Lung (tissue), 12 donors: ENCODE data around the gene MFF. TPM values are rescaled to one million over a fixed set of nuclear protein-coding genes. Genes with fewer than 3 reads are reported as not detected.

ENCODE experiments used
- ATAC-seq: fragments of 200-7000 bp; cut with Tn5 transposase; one replicate; pipeline ENCODE4 v1.9.1; 2020; ENCODE audit warnings: moderate number of reproducible peaks; ENCODE audit not compliant: insufficient read depth, low FRiP score
- DNase-seq, 3 donors: peaks; one replicate each; pipeline ENCODE4 v3.0.0-alpha.2; 2013 to 2017
- H3K27ac ChIP-seq, 2 donors: one replicate each; pipeline ENCODE4 v1.5.1; 2013; ENCODE audit warnings: mild to moderate bottlenecking in 2 of 2, moderate library complexity in 2 of 2, control low read depth in 1 of 2, inconsistent platforms in 1 of 2, low read depth in 1 of 2, low read length in 1 of 2
- H3K27me3 ChIP-seq, 3 donors: one replicate each; pipeline ENCODE4 v1.5.1; 2013; ENCODE audit warnings: low read length in 2 of 3; ENCODE audit not compliant: control insufficient read depth in 3 of 3, insufficient read depth in 3 of 3
- H3K36me3 ChIP-seq, 4 donors: one replicate each; pipeline ENCODE4 v1.5.1; 2013; ENCODE audit warnings: low read length in 4 of 4, mild to moderate bottlenecking in 1 of 4, moderate library complexity in 1 of 4; ENCODE audit not compliant: control insufficient read depth in 4 of 4, insufficient read depth in 4 of 4
- H3K4me1 ChIP-seq, 5 donors: one replicate each; pipeline ENCODE4 v1.5.1; 2013; ENCODE audit warnings: low read length in 5 of 5, mild to moderate bottlenecking in 2 of 5, moderate library complexity in 1 of 5; ENCODE audit not compliant: control insufficient read depth in 5 of 5, insufficient read depth in 5 of 5
- H3K4me3 ChIP-seq: one replicate; pipeline ENCODE4 v1.5.1; 2013; ENCODE audit warnings: mild to moderate bottlenecking, control low read depth, moderate library complexity
- H3K9ac ChIP-seq, 2 donors: one replicate each; pipeline ENCODE4 v1.5.1; 2013; ENCODE audit warnings: low read length in 2 of 2, control low read depth in 1 of 2; ENCODE audit not compliant: insufficient read depth in 1 of 2
- H3K9me3 ChIP-seq, 4 donors: one replicate each; pipeline ENCODE4 v1.5.1; 2013; ENCODE audit warnings: low read length in 3 of 4, mild to moderate bottlenecking in 1 of 4, moderate library complexity in 1 of 4; ENCODE audit not compliant: control insufficient read depth in 4 of 4, insufficient read depth in 3 of 4
- WGBS, 2 donors: extraction: QIAGEN DNeasy Blood & Tissue Kit; methylation state at CpG; one replicate each; pipeline ENCODE4 v1.1.7; 2013; 5-methylcytosine and 5-hydroxymethylcytosine counted together
- polyA plus RNA-seq, 2 donors: library from polyadenylated mRNA; stranded (reverse); fragments of 200-250 nt; gene quantifications; one replicate each; pipeline ENCODE4 v1.2.1, GENCODE V29; 2013
- total RNA-seq, 2 donors: library from RNA; depleted of rRNA in 1 of 2; stranded (reverse); fragments of >200 nt in 1 of 2; gene quantifications; one replicate each; pipeline ENCODE4 v1.2.1, GENCODE V29; 2014 to 2021
- TF ChIP-seq, protein P1 (sequence below): IDR thresholded peaks from 2 replicates; pipeline ENCODE4 v1.5.1; 2012; ENCODE audit warnings: mild to moderate bottlenecking; ENCODE audit errors: control extremely low read depth, extremely low read depth
- donor health status: control.
- donor health status: control.
- donor health status: Bipolar disorder and iron deficiency.
- donor health status: healthy.
- donor health status: DM: yes; HTN: yes; CAD: no.

MFF gene
- total and polyA plus RNA-seq, 4 donors, result 47.0 to 90.6 (median 67.6) TPM

DNA sequence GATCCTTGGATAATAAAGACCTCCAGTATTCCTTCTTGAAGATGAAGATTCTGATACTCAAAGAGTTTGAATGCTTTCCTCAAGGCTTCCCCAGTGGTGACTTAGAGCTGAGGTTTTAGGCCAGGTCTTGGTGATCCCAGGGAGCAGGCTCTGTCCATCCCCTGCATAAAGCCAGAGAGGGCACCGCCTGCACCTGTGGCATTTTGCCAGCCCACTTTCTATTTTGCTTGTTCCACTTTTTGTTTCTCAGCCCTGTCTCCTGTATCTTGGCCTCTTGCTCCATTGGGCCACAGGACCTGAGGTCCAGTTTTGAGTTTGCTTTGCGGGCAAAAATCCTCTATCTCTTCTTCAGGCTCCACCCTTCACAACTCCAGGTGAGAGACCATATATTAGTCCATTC is 69.3 kb downstream of the MFF start:
- Histone ChIP-seq H3K9me3 (no peaks in the 10 kb centered on the region), H3K9ac (no peak overlapping the region), H3K27me3 (no peaks in the 10 kb centered on the region), H3K4me3 (no peak overlapping the region), H3K36me3 (no peaks in the 10 kb centered on the region), H3K27ac (no peak overlapping the region), H3K4me1 (no peaks in the 10 kb centered on the region)
- ATAC-seq, result no peak
- DNase-seq, result no peak
- 48 to 84% methylated on average over 2 of the region's 2 CpGs for WGBS, 2 donors
- TF ChIP-seq, protein P1, sequence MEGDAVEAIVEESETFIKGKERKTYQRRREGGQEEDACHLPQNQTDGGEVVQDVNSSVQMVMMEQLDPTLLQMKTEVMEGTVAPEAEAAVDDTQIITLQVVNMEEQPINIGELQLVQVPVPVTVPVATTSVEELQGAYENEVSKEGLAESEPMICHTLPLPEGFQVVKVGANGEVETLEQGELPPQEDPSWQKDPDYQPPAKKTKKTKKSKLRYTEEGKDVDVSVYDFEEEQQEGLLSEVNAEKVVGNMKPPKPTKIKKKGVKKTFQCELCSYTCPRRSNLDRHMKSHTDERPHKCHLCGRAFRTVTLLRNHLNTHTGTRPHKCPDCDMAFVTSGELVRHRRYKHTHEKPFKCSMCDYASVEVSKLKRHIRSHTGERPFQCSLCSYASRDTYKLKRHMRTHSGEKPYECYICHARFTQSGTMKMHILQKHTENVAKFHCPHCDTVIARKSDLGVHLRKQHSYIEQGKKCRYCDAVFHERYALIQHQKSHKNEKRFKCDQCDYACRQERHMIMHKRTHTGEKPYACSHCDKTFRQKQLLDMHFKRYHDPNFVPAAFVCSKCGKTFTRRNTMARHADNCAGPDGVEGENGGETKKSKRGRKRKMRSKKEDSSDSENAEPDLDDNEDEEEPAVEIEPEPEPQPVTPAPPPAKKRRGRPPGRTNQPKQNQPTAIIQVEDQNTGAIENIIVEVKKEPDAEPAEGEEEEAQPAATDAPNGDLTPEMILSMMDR, result no peak

DNA sequence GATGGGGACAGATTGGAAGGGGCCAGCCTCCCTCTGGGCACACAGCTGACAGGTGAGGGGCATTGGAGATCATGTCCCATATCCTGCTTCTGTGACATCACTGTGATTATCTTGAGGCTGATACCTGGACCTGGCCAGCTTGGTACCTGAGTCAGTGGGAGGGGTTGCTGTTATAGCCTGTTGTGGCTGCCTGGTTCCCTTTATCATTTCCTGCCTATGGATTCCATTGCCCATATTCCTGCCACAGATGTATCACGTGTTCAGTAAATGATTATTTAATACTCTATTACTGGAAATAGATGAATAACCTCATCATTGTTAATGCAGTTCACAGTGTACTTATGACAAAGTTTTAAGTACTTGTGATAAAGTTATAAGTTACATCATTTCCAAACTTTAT is 70.5 kb downstream of the MFF start:
- no peaks in the 10 kb centered on the region for H3K36me3 ChIP-seq
- 28 to 49% methylated on average over 1 of the region's 1 CpG for WGBS, 2 donors
- no peak overlapping the region for H3K27ac ChIP-seq
- no peak for ATAC-seq
- TF ChIP-seq, protein P1, result no peak
- no peaks in the 10 kb centered on the region for H3K9me3 ChIP-seq
- no peak overlapping the region for H3K4me3 ChIP-seq
- H3K27me3 ChIP-seq, result no peaks in the 10 kb centered on the region
- H3K4me1 ChIP-seq, result no peaks in the 10 kb centered on the region
- H3K9ac ChIP-seq, result no peak overlapping the region
- no peak for DNase-seq

DNA sequence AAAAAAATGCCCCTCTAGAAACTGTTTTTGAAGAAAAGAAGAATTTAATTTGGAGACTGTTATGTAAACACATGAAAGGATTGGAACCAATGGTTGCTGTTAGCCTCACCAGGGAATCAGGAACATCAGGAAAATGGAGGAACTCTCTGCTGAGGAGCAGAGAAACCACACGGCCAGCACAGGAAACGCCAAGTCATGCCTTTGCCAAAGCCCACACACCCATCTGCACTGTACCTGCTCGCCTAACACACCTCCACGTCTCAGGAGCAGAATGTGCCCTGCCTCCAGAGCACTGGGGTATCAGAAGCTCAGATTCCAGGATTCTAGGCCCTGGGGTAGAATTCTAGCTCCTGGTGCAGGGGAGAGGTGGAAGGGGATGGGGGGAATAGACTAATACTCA is 72.5 kb downstream of the MFF start:
- H3K27ac ChIP-seq, result no peak overlapping the region
- H3K4me1 ChIP-seq, result no peaks in the 10 kb centered on the region
- 31 to 57% methylated on average over 4 of the region's 4 CpGs for WGBS, 2 donors
- no peaks in the 10 kb centered on the region for H3K9me3 ChIP-seq
- TF ChIP-seq, protein P1, result no peak
- H3K36me3 ChIP-seq, result no peaks in the 10 kb centered on the region
- no peak overlapping the region for H3K9ac ChIP-seq
- no peak overlapping the region for H3K4me3 ChIP-seq
- no peak for ATAC-seq
- DNase-seq, result no peak
- no peaks in the 10 kb centered on the region for H3K27me3 ChIP-seq
